Mesenchymal stem cell (in vitro differentiated cells and primary cell): ENCODE results near the gene SRGAP2C.
A peak's percentile ranks its signal among the peaks of the same experiment; 100 is the strongest.
"Not testable (repeated sequence)": the region's sequence is repeated elsewhere in the genome, so short reads cannot be mapped to it uniquely, and the experiment has no call there.

Source experiments
- DNase-seq: peaks from one replicate; pipeline ENCODE4 v3.0.0-alpha.2; 2013
- H2AFZ ChIP-seq: one replicate; pipeline ENCODE4 v1.6.1; 2013; ENCODE audit warnings: low read depth, mild to moderate bottlenecking, control low read depth, inconsistent platforms, low read length, moderate library complexity
- H2AK5ac ChIP-seq: 2 replicates; pipeline ENCODE4 v1.6.1; 2013; ENCODE audit warnings: low read length, moderate library complexity, mild to moderate bottlenecking, inconsistent platforms; ENCODE audit not compliant: severe bottlenecking
- H2BK120ac ChIP-seq: one replicate; pipeline ENCODE4 v1.6.1; 2013; ENCODE audit warnings: low read depth, mild to moderate bottlenecking, inconsistent platforms, low read length, moderate library complexity
- H2BK12ac ChIP-seq, 2 experiments: one replicate each; pipeline ENCODE4 v1.6.1; 2013; ENCODE audit warnings: inconsistent platforms in 2 of 2, low read length in 2 of 2, mild to moderate bottlenecking in 2 of 2, moderate library complexity in 2 of 2, control low read depth in 1 of 2
- H2BK15ac ChIP-seq: one replicate; pipeline ENCODE4 v1.6.1; 2013; ENCODE audit warnings: mild to moderate bottlenecking, low read depth, inconsistent platforms; ENCODE audit not compliant: poor library complexity, severe bottlenecking
- H2BK5ac ChIP-seq: 2 replicates; pipeline ENCODE4 v1.6.1; 2013; ENCODE audit warnings: low read depth, mild to moderate bottlenecking, low read length, control low read depth, inconsistent platforms; ENCODE audit not compliant: poor library complexity, severe bottlenecking
- H3K14ac ChIP-seq, 2 experiments: one replicate each; pipeline ENCODE4 v1.6.1; 2013; ENCODE audit warnings: inconsistent platforms in 2 of 2, low read length in 2 of 2, control low read depth in 1 of 2, mild to moderate bottlenecking in 1 of 2, moderate library complexity in 1 of 2
- H3K18ac ChIP-seq, 2 experiments: one replicate each; pipeline ENCODE4 v1.6.1; 2013; ENCODE audit warnings: inconsistent platforms in 2 of 2, low read length in 2 of 2, control low read depth in 1 of 2, low read depth in 1 of 2, mild to moderate bottlenecking in 1 of 2
- H3K23ac ChIP-seq, 2 experiments: one replicate each; pipeline ENCODE4 v1.6.1; 2013; ENCODE audit warnings: inconsistent platforms in 2 of 2, low read length in 2 of 2, mild to moderate bottlenecking in 2 of 2, moderate library complexity in 2 of 2, control low read depth in 1 of 2
- H3K27ac ChIP-seq: 2 replicates; pipeline ENCODE4 v1.5.1; 2013; ENCODE audit warnings: mild to moderate bottlenecking, moderate library complexity, low read length, control low read depth, inconsistent platforms; ENCODE audit not compliant: poor library complexity, severe bottlenecking
- H3K27me3 ChIP-seq, 2 experiments: 2 replicates each; pipeline versions ENCODE4 v1.6.1 to v1.7.0; 2013; ENCODE audit warnings: low read length in 2 of 2, mild to moderate bottlenecking in 2 of 2, moderate library complexity in 2 of 2, control low read depth in 1 of 2, inconsistent platforms in 1 of 2; ENCODE audit not compliant: control insufficient read depth in 1 of 2, insufficient read depth in 1 of 2
- H3K36me3 ChIP-seq, 2 experiments: 2 replicates each; pipeline versions ENCODE4 v1.6.1 to v1.7.0; 2013; ENCODE audit warnings: low read length in 2 of 2, control low read depth in 1 of 2, inconsistent platforms in 1 of 2, low read depth in 1 of 2, mild to moderate bottlenecking in 1 of 2; ENCODE audit not compliant: insufficient read depth in 2 of 2, control insufficient read depth in 1 of 2
- H3K4ac ChIP-seq, 2 experiments: one replicate each; pipeline ENCODE4 v1.6.1; 2013; ENCODE audit warnings: inconsistent platforms in 2 of 2, low read length in 2 of 2, mild to moderate bottlenecking in 2 of 2, moderate library complexity in 2 of 2, control low read depth in 1 of 2, low read depth in 1 of 2
- H3K4me1 ChIP-seq: 2 replicates; pipeline ENCODE4 v1.6.1; 2013; ENCODE audit warnings: low read depth, low read length, control low read depth; ENCODE audit not compliant: control insufficient read depth, insufficient read depth
- H3K4me2 ChIP-seq: 2 replicates; pipeline ENCODE4 v1.6.1; 2013; ENCODE audit warnings: low read length, mild to moderate bottlenecking, inconsistent platforms; ENCODE audit not compliant: poor library complexity, severe bottlenecking
- H3K4me3 ChIP-seq, 2 experiments: 2 replicates each; pipeline versions ENCODE4 v1.5.1 to v1.7.0; 2013; ENCODE audit warnings: low read length in 2 of 2, mild to moderate bottlenecking in 2 of 2, control low read depth in 1 of 2, low read depth in 1 of 2; ENCODE audit not compliant: insufficient read depth in 1 of 2
- H3K79me1 ChIP-seq: replicated peaks from 2 replicates; pipeline ENCODE4 v1.6.1; 2013; ENCODE audit warnings: mild to moderate bottlenecking, control low read depth, low read length, inconsistent platforms; ENCODE audit not compliant: poor library complexity, severe bottlenecking
- H3K9ac ChIP-seq: 2 replicates; pipeline ENCODE4 v1.7.0; 2013; ENCODE audit warnings: mild to moderate bottlenecking, low read length, moderate library complexity
- H3K9me3 ChIP-seq: 2 replicates; pipeline ENCODE4 v1.7.0; 2013; ENCODE audit warnings: mild to moderate bottlenecking, low read length; ENCODE audit not compliant: control insufficient read depth
- H4K8ac ChIP-seq: one replicate; pipeline ENCODE4 v1.6.1; 2013; ENCODE audit warnings: inconsistent platforms, mild to moderate bottlenecking, low read length, moderate library complexity
- H4K91ac ChIP-seq: one replicate; pipeline ENCODE4 v1.6.1; 2013; ENCODE audit warnings: mild to moderate bottlenecking, low read length, inconsistent platforms
- WGBS: methylation state at CpG from one replicate; pipeline ENCODE4 v1.1.7; 2013; ENCODE audit warnings: mixed read lengths; 5-methylcytosine and 5-hydroxymethylcytosine counted together

The SRGAP2C gene

DNA sequence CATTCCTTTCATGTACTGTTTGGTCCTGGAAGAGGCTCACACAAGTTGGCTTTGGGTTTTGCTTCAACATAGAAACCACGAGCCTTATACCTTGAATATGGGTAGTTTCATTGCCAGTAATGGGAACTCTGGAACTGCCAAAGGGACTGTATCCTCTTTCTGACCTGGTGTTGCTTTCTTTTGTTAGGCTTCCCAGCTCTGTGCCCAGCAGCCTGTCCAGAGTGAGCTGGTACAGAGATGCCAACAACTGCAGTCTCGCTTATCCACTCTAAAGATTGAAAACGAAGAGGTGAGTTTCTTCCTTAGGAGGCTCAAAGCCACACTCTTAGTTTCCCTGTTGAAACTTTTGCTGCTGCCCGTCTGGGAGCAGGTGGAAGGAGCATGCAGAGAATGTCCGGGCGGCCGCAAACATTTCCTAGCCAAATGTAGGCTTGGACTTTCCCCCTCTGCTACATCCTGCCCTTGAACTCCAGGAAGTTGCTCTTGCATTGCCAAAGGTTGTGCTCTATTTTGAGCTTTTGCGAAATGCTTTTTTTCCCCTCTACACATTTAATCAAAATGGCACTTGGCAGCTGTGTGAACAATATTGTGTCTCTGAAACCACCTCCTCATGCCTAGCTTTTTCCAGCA is 201.7 kb downstream of the SRGAP2C start:
- not testable (repeated sequence) for H2AK5ac ChIP-seq, H3K79me1 ChIP-seq, H3K9me3 ChIP-seq, H3K27ac ChIP-seq, H2AFZ ChIP-seq, H3K4ac ChIP-seq, H3K36me3 ChIP-seq, H4K91ac ChIP-seq, DNase-seq, H3K4me3 ChIP-seq, H2BK120ac ChIP-seq, H3K9ac ChIP-seq, H2BK15ac ChIP-seq, H3K14ac ChIP-seq, H2BK5ac ChIP-seq, H3K23ac ChIP-seq, H3K4me1 ChIP-seq, H3K27me3 ChIP-seq, H3K4me2 ChIP-seq, H2BK12ac ChIP-seq, H4K8ac ChIP-seq, H3K18ac ChIP-seq
- WGBS: no CpG with 5 or more reads among the region's 8 CpGs

DNA sequence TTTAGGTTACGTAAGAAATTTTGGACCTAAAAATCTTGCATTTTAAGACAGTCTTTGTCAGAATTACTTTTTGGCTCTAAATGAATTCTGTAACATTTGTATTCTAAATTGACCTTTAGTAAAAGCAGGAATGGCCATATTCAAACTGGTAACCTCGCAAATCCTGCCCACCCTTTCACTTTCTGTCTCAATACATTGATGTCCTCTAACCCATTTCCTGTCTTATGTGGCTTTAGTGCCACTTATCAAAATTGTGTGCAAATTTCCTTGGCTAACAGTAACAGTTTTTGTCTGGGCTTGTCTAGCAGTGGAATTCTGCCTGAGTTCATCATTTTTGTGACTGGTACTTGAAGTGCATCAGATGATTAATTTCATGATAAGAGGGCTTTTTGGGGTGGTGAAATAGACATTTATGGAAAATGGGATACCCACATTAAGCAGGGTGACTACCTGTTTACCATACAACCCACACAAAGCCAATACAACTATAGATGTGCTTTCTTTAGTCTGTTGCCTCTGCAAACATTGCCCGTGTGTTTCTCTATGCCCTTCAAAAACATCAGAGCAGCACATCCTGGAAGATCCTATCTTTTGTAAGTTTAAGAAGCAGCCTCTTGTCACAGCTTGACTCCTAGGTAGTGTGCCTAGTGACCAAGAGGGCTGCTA is 205.3 kb downstream of the SRGAP2C start:
- not testable (repeated sequence) for H3K36me3 ChIP-seq, H3K27ac ChIP-seq, H3K27me3 ChIP-seq, H3K14ac ChIP-seq, H3K4me3 ChIP-seq, H3K4ac ChIP-seq, H3K4me1 ChIP-seq, H2BK12ac ChIP-seq, H2AFZ ChIP-seq, H2BK15ac ChIP-seq, H4K91ac ChIP-seq, H3K23ac ChIP-seq, H2BK120ac ChIP-seq, H3K9me3 ChIP-seq, H2BK5ac ChIP-seq, H3K79me1 ChIP-seq, H3K18ac ChIP-seq, H3K4me2 ChIP-seq, DNase-seq, H2AK5ac ChIP-seq, H4K8ac ChIP-seq, H3K9ac ChIP-seq
- WGBS: no CpG with 5 or more reads among the region's 3 CpGs

DNA sequence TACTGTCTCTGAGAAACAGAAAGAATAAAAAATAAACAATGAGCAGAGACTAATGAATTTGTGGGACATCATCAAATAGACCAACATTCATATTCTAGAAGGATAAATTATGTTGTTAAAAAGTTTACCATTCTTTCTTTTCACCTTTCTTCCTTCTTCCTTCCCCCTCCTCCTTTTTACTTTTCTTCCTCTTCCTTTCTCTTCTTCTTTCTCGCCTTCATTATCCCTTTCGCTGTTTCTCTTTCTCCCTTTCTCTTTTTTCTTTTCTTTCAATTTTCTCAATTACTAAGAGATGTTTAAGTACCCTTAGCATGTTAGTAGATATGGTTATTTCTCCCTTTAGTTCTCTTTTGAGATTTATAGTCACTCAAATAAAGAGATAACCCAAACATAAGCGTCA is 207.4 kb downstream of the SRGAP2C start:
- not testable (repeated sequence) for H3K4me1 ChIP-seq, H2BK120ac ChIP-seq, H3K14ac ChIP-seq, H3K9ac ChIP-seq, H3K4me2 ChIP-seq, H3K18ac ChIP-seq, DNase-seq, H3K36me3 ChIP-seq, H3K27ac ChIP-seq, H2AK5ac ChIP-seq, H2BK15ac ChIP-seq, H3K79me1 ChIP-seq, H2BK5ac ChIP-seq, H3K9me3 ChIP-seq, H3K23ac ChIP-seq, H3K4me3 ChIP-seq, H3K27me3 ChIP-seq, H2AFZ ChIP-seq, H4K91ac ChIP-seq, H3K4ac ChIP-seq, H4K8ac ChIP-seq, H2BK12ac ChIP-seq
- no CpG with 5 or more reads among the region's 3 CpGs for WGBS

- not testable (repeated sequence) for H3K36me3 ChIP-seq, H3K27ac ChIP-seq, H3K9ac ChIP-seq, H2AK5ac ChIP-seq, H3K23ac ChIP-seq, H2BK12ac ChIP-seq, H3K79me1 ChIP-seq, H3K4me1 ChIP-seq, H2BK5ac ChIP-seq, H4K91ac ChIP-seq, H2BK120ac ChIP-seq, H3K9me3 ChIP-seq, H3K14ac ChIP-seq, H2AFZ ChIP-seq, H3K18ac ChIP-seq, H3K27me3 ChIP-seq, H4K8ac ChIP-seq, H3K4ac ChIP-seq, H2BK15ac ChIP-seq
- peak; percentile 13 for DNase-seq
- WGBS: under 1% methylated on average over 22 of the region's 38 CpGs
- peak overlapping the region; percentile 43 for H3K4me2 ChIP-seq
- H3K4me3 ChIP-seq: peak overlapping the region in 1 of 2 experiments; percentile 59
Measured at GRCh38 chr1:121395718-121396201, 211.0 kb downstream of the SRGAP2C start.
